HCT116 (cell line): ENCODE data around the gene B3GALT6. TPM values are rescaled to one million over a fixed set of nuclear protein-coding genes. Genes with fewer than 3 reads are reported as not detected.
A peak's percentile ranks its signal among the peaks of the same experiment; 100 is the strongest.

Source experiments
- ATAC-seq: fragments of 200-7000 bp; cut with Tn5 transposase; 2 replicates; pipeline ENCODE4 v1.9.1; 2020; ENCODE audit warnings: mild to moderate bottlenecking, moderate library complexity
- BruUV-seq: library from RNA; stranded (reverse); fragments of 400-500 nt; replicated peaks from 2 replicates; lab custom pipeline; 2021; lab: Mats Ljungman, UMichigan
- CTCF ChIA-PET: fragments of 300-600 bp; sonication (Branson Sonifier 250); formaldehyde crosslinking; loops from one replicate; lab custom pipeline; 2021; ENCODE audit warnings: antibody characterized with exemption; lab: Charles Lee
- POLR2A ChIA-PET: fragments of 300-600, 350-600 bp; sonication (Branson Sonifier 250); formaldehyde crosslinking; loops from one replicate; lab custom pipeline; 2021; ENCODE audit warnings: antibody characterized with exemption; lab: Charles Lee
- RAD21 ChIA-PET, 2 experiments: fragments of 300-600 bp; sonication (Branson Sonifier 250); formaldehyde crosslinking; loops; one replicate each; lab custom pipeline; 2023; ENCODE audit warnings: low total read pairs in 2 of 2; ENCODE audit not compliant: uncharacterized antibody in 2 of 2, unreplicated experiment in 2 of 2, low non-redundant PET in 1 of 2; lab: Charles Lee
- DNase-seq: peaks from one replicate; pipeline ENCODE4 v3.0.0-alpha.2; 2010; ENCODE audit warnings: low read depth, low spot score
- H2AFZ ChIP-seq: fragments of 200-600 bp; shearing (Covaris generic), sonication (generic); 2 replicates; pipeline ENCODE4 v1.6.1; 2017; ENCODE audit warnings: low read depth, mixed run types, mixed read lengths, antibody characterized with exemption, low read length; ENCODE audit not compliant: poor library complexity, severe bottlenecking
- H3K27ac ChIP-seq: 2 replicates; pipeline ENCODE4 v1.5.1; 2012; ENCODE audit warnings: low read depth, low read length
- H3K27me3 ChIP-seq: fragments of 200-600 bp; sonication (generic); 2 replicates; pipeline ENCODE4 v1.6.1; 2016; ENCODE audit warnings: mixed run types, low read length, mixed read lengths; ENCODE audit not compliant: insufficient read depth
- H3K36me3 ChIP-seq, 2 experiments: fragments of 200-500 bp in 1 of 2; fragments of 200-600 bp in 1 of 2; sonication (Bioruptor generic) in 1 of 2; sonication (generic) in 1 of 2; 2 replicates each; pipeline versions ENCODE4 v1.5.1 to v1.6.1; 2014 to 2016; ENCODE audit warnings: low read length in 2 of 2, inconsistent platforms in 1 of 2, mixed read lengths in 1 of 2, mixed run types in 1 of 2; ENCODE audit not compliant: insufficient read depth in 2 of 2, control insufficient read depth in 1 of 2
- H3K4me1 ChIP-seq, 2 experiments: fragments of 200-600 bp in 1 of 2; sonication (generic) in 1 of 2; 2 replicates each; pipeline versions ENCODE4 v1.5.1 to v1.6.1; 2012 to 2017; ENCODE audit warnings: low read length in 2 of 2, inconsistent platforms in 1 of 2, mild to moderate bottlenecking in 1 of 2, mixed read lengths in 1 of 2, mixed run types in 1 of 2, moderate library complexity in 1 of 2; ENCODE audit not compliant: insufficient read depth in 2 of 2, control insufficient read depth in 1 of 2
- H3K4me2 ChIP-seq: fragments of 200-600 bp; sonication (generic); 2 replicates; pipeline ENCODE4 v1.6.1; 2017; ENCODE audit warnings: mixed run types, low read length, mixed read lengths
- H3K4me3 ChIP-seq, 2 experiments: fragments of 200-600 bp in 1 of 2; sonication (generic) in 1 of 2; replicated peaks in 1 of 2; 2 replicates each; pipeline ENCODE4 v1.5.1; 2011 to 2016; ENCODE audit warnings: low read length in 2 of 2, control low read depth in 1 of 2, low read depth in 1 of 2, mild to moderate bottlenecking in 1 of 2, mixed read lengths in 1 of 2, mixed run types in 1 of 2
- H3K79me2 ChIP-seq: fragments of 200-600 bp; sonication (generic); 2 replicates; pipeline ENCODE4 v1.6.1; 2017; ENCODE audit warnings: mild to moderate bottlenecking, mixed run types, low read length, moderate library complexity, mixed read lengths; ENCODE audit not compliant: insufficient read depth
- H3K9ac ChIP-seq: fragments of 200-600 bp; sonication (generic); 2 replicates; pipeline ENCODE4 v1.6.1; 2016; ENCODE audit warnings: low read length, mixed read lengths
- H3K9me2 ChIP-seq: fragments of 200-600 bp; sonication (generic), shearing (Covaris generic); 2 replicates; pipeline ENCODE4 v1.6.1; 2017; ENCODE audit warnings: mixed run types, mild to moderate bottlenecking, moderate library complexity; ENCODE audit not compliant: insufficient read depth
- H3K9me3 ChIP-seq, 2 experiments: fragments of 200-500 bp in 1 of 2; fragments of 200-600 bp in 1 of 2; sonication (Bioruptor generic) in 1 of 2; sonication (generic) in 1 of 2; 2 replicates each; pipeline ENCODE4 v1.6.1; 2014 to 2017; ENCODE audit warnings: low read length in 2 of 2, mixed read lengths in 2 of 2, inconsistent platforms in 1 of 2, low read depth in 1 of 2, mild to moderate bottlenecking in 1 of 2, mixed run types in 1 of 2, moderate library complexity in 1 of 2; ENCODE audit not compliant: control insufficient read depth in 1 of 2, insufficient read depth in 1 of 2
- H4K20me1 ChIP-seq: fragments of 200-600 bp; sonication (generic), shearing (Covaris generic); 2 replicates; pipeline ENCODE4 v1.6.1; 2017; ENCODE audit warnings: mixed run types, mild to moderate bottlenecking, moderate library complexity; ENCODE audit not compliant: insufficient read depth
- CBX3 ChIP-seq: IDR thresholded peaks from 2 replicates; pipeline ENCODE4 v1.6.1; 2012; ENCODE audit warnings: low read depth
- CTCF ChIP-seq, 3 experiments: fragments of 200-600 bp in 1 of 3; sonication (generic) in 1 of 3; IDR thresholded peaks in 2 of 3; conservative IDR thresholded peaks in 1 of 3; 2 replicates each; pipeline ENCODE4 v1.5.1; 2012 to 2017; ENCODE audit warnings: low read depth in 2 of 3, low read length in 2 of 3, antibody characterized with exemption in 1 of 3, borderline replicate concordance in 1 of 3, control low read depth in 1 of 3, mild to moderate bottlenecking in 1 of 3, mixed read lengths in 1 of 3, mixed run types in 1 of 3, moderate library complexity in 1 of 3; ENCODE audit not compliant: insufficient read depth in 1 of 3
- ELF1 ChIP-seq: IDR thresholded peaks from 2 replicates; pipeline ENCODE4 v1.6.1; 2012; ENCODE audit warnings: low read depth, borderline replicate concordance
- EZH2 ChIP-seq: fragments of 200-600 bp; sonication (generic); IDR thresholded peaks from 2 replicates; pipeline ENCODE4 v1.6.1; 2017; ENCODE audit warnings: antibody characterized with exemption, mixed run types
- EZH2phosphoT487 ChIP-seq: fragments of 200-600 bp; IDR thresholded peaks from 2 replicates; pipeline ENCODE4 v1.6.1; 2018; ENCODE audit warnings: antibody characterized with exemption, borderline replicate concordance
- FOSL1 ChIP-seq: IDR thresholded peaks from 2 replicates; pipeline ENCODE4 v1.6.1; 2012; ENCODE audit warnings: low read depth
- MAX ChIP-seq: IDR thresholded peaks from 2 replicates; pipeline ENCODE4 v1.6.1; 2012
- POLR2A ChIP-seq: IDR thresholded peaks from 2 replicates; pipeline ENCODE4 v1.7.0; 2011; ENCODE audit warnings: borderline replicate concordance; ENCODE audit not compliant: insufficient read depth, insufficient read length; ENCODE audit errors: extremely low read depth
- POLR2AphosphoS5 ChIP-seq: IDR thresholded peaks from 2 replicates; pipeline ENCODE4 v1.6.1; 2011; ENCODE audit warnings: mild to moderate bottlenecking, low read depth, low read length, moderate library complexity
- SIN3A ChIP-seq: IDR thresholded peaks from 2 replicates; pipeline ENCODE4 v1.6.1; 2012; ENCODE audit warnings: low read depth
- SP1 ChIP-seq: IDR thresholded peaks from 2 replicates; pipeline ENCODE4 v1.6.1; 2012; ENCODE audit warnings: low read depth
- TCF7L2 ChIP-seq: IDR thresholded peaks from 2 replicates; pipeline ENCODE4 v1.7.0; 2011; ENCODE audit warnings: borderline replicate concordance, inconsistent platforms; ENCODE audit not compliant: insufficient read depth, insufficient read length; ENCODE audit errors: extremely low read depth
- ZFX ChIP-seq: fragments of 450-650 bp; IDR thresholded peaks from 2 replicates; pipeline ENCODE4 v1.6.1; 2017
- intact Hi-C: fragments of 100-400 bp; cut with micrococcal nuclease; formaldehyde crosslinking; loops from 2 replicates; pipeline ENCODE4 v1.10.0; 2022
- total RNA-seq: library from RNA; stranded (reverse); gene quantifications from one replicate; pipeline ENCODE4 v1.2.1, GENCODE V29; 2021; ENCODE audit not compliant: unreplicated experiment

The B3GALT6 gene
- total RNA-seq, 1 experiment from 2014 or later, result 16.3 TPM

- peak; percentile 59 for ATAC-seq
- Histone ChIP-seq H3K4me1 (peaks cover 0 to 5% of the 10 kb centered on the region in 2 experiments; a peak in 1 of 4 replicates), H3K9ac (no peak overlapping the region), H3K4me3 (no peak overlapping the region), H3K79me2 (peaks cover 54% of the 10 kb centered on the region), H3K4me2 (no peak overlapping the region), H4K20me1 (no peaks in the 10 kb centered on the region), H3K9me3 (no peaks in the 10 kb centered on the region), H3K9me2 (no peaks in the 10 kb centered on the region), H3K27me3 (no peaks in the 10 kb centered on the region), H2AFZ (no peak overlapping the region), H3K27ac (no peak overlapping the region), H3K36me3 (peaks cover 19 to 36% of the 10 kb centered on the region in 2 experiments; a peak in 3 of 4 replicates)
- no peak for TF ChIP-seq TCF7L2
- peak in 2 of 3 experiments; percentile 38 to 53; a peak in 3 of 6 replicates for TF ChIP-seq CTCF (IDR thresholded peaks at IDR 0.05 in 2 of 3, conservative IDR thresholded peaks at IDR 0.05 in 1 of 3; ENCODE audit: borderline replicate concordance in 1 of 3, insufficient read depth in 1 of 3, low read depth in 2 of 3, low read length in 2 of 3)
- intact Hi-C loops, result no loop called here
- ChIA-PET CTCF (interaction anchor here (0.6 kb wide), 1 partner anchor 14 kb away, joined by 3 read pairs; no protein-coding TSS in a partner anchor), RAD21 (no interaction called here), POLR2A (no interaction called here)
- DNase-seq, result no peak
- BruUV-seq, result no TSS peak
These were observed 32.8 kb downstream of the B3GALT6 start for GRCh38 chr1:1264868-1265272.

GRCh38 chr1:1267488-1268283 lies 35.6 kb downstream of the B3GALT6 start:
- Histone ChIP-seq H3K27ac (no peak overlapping the region), H4K20me1 (no peaks in the 10 kb centered on the region), H3K4me2 (no peak overlapping the region), H3K4me3 (no peak overlapping the region), H3K27me3 (no peaks in the 10 kb centered on the region), H3K9me2 (no peaks in the 10 kb centered on the region), H2AFZ (no peak overlapping the region), H3K4me1 (peaks cover 10 to 27% of the 10 kb centered on the region in 2 experiments; a peak in 3 of 4 replicates), H3K9me3 (no peaks in the 10 kb centered on the region), H3K9ac (no peak overlapping the region), H3K36me3 (peaks cover 10 to 22% of the 10 kb centered on the region in 2 experiments; a peak in 3 of 4 replicates), H3K79me2 (peaks cover 71% of the 10 kb centered on the region)
- RAD21 ChIA-PET, result no interaction called here
- TF ChIP-seq CBX3, result no peak
- TF ChIP-seq MAX, result no peak
- TF ChIP-seq EZH2, result no peak
- TF ChIP-seq ELF1, result no peak
- no peak for TF ChIP-seq POLR2A
- TF ChIP-seq FOSL1, result no peak
- TF ChIP-seq EZH2phosphoT487, result no peak
- TF ChIP-seq ZFX, result no peak
- no peak for TF ChIP-seq TCF7L2
- TF ChIP-seq SIN3A, result no peak
- TF ChIP-seq POLR2AphosphoS5, result no peak
- TF ChIP-seq SP1, result no peak
- BruUV-seq, result no TSS peak
- ATAC-seq, result no peak
- intact Hi-C loops, result no loop called here
- POLR2A ChIA-PET, result no interaction called here
- CTCF ChIA-PET, result no interaction called here
- DNase-seq, result no peak
